HG03025 (cell line): ENCODE measurements around the gene MARCHF4.
"Not testable (repeated sequence)": the region's sequence is repeated elsewhere in the genome, so short reads cannot be mapped to it uniquely, and the experiment has no call there.

ENCODE experiments used
- ATAC-seq: cut with Tn5 transposase; IDR thresholded peaks from one replicate; pipeline ENCODE4 v1.9.1; 2021; ENCODE audit warnings: mild to moderate bottlenecking, moderate library complexity; ENCODE audit not compliant: unreplicated experiment, low FRiP score

The MARCHF4 gene

DNA sequence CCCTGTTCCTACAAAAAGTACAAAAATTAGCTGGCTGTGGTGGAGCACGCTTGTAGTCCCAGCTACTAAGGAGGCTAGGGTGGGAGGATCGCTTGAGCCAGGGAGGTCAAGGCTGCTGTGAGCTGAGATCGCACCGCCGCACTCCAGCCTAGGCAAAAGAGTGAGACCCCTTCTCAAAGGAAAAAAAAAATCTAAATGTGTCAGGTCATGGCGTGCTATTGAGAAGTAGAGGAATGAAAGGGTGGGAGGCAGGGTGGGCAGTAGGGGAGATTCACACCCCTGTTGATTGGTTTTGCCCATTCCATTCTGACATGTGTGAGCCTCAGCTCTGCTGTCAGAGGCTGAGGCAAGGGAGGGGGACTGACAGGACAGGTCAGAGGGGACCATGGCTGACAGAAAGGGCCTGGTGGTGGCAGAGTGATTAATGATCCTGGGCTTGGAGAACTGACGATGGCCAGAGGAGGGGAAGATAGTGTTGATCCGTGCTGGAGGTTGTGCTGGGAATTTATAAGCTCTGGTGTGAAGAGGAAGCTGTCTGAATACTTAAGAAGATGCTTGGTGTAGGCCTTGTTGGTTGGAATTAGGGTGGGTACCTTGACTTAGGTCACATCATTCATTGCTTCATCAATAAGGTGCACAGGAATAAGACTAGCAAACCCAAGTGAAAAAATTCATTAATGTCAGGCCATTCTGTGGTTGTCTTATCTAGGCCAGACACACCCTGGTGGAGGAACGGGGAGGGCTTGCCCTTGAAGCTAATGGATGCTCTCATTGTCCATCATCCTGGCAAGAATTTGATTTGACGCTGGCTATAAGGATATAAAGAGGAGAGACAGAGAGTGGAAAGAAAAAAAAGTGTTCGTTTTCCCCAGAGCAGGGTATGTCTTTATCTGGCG is 20.9 kb upstream of the MARCHF4 start:
- ATAC-seq: no peak

- ATAC-seq: no peak
These were observed 19.8 kb upstream of the MARCHF4 start for GRCh38 chr2:216392018-216392562.

DNA sequence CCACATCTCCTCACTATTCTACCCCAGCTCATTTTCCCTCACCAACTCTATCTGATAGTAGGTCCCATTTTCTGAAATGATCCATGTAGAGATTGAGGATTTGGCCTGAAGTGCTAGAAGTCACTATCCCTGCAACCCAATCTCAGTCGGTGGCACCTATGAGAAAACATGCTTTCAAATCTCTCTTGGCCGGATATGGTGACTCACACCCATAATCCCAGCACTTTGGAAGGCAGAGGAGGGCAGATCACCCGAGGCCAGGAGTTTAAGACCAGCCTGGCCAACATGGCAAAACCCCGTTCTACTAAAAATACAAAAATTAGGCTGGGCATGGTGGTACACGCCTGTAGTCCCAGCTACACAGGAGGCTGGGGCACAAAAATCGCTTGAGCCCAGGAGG is 19.1 kb upstream of the MARCHF4 start:
- ATAC-seq: no peak

- no peak for ATAC-seq
These were observed 17.3 kb upstream of the MARCHF4 start for GRCh38 chr2:216389570-216389969.

GRCh38 chr2:216388046-216388884 is 16.0 kb upstream of the MARCHF4 start:
- no peak for ATAC-seq

GRCh38 chr2:216387262-216387661 is 15.0 kb upstream of the MARCHF4 start:
- ATAC-seq: no peak

DNA sequence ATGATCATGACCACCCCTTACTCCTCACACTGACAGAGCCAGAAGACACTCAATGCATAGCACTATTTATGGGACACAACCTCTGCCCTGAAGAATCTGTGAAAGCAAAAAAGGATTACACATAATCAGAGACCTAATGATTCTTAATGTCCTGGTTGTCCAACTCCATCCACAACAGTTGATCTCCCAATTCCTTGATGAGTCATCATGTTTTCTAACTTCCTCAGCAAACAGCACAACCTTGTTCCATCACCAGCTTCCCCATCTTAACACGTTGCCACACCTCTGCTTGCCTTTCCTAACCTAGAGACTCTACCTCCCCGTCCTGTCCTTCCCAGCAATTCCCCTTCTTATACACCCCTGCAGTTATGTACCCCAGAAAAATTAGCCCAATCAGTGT is 13.2 kb upstream of the MARCHF4 start:
- ATAC-seq: no peak

GRCh38 chr2:216384409-216384808 is 12.1 kb upstream of the MARCHF4 start:
- not testable (repeated sequence) for ATAC-seq

GRCh38 chr2:216379977-216380376 is 7.7 kb upstream of the MARCHF4 start:
- no peak for ATAC-seq

GRCh38 chr2:216375286-216375685 is 3.0 kb upstream of the MARCHF4 start:
- ATAC-seq: no peak

GRCh38 chr2:216373896-216374295 is 1.6 kb upstream of the MARCHF4 start:
- ATAC-seq: no peak

DNA sequence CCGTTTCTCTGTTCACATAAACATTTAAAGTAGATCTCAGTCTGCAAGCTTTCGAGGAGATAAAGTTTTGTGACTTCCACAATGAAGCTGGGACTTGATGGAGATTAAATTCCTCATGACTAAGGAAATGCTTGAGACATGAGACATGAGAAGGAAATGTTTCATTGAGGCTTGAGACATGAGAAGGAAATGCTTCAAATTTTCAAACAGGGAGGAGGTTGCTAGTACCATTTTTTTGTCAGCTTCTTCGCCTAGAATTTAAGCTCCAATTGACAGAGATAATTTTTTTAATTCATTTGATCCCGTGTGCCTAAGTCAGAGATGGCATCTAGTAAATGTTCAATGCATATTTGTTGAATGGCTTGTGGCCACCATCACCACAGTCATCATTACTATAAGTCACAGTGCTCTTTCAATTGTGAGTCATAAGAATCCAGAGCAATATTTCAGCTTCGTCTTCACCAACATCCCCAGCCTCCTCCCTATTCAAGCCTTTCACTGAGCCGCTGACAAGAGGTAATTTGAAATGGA is 543 bp upstream of the MARCHF4 start:
- no peak for ATAC-seq

DNA sequence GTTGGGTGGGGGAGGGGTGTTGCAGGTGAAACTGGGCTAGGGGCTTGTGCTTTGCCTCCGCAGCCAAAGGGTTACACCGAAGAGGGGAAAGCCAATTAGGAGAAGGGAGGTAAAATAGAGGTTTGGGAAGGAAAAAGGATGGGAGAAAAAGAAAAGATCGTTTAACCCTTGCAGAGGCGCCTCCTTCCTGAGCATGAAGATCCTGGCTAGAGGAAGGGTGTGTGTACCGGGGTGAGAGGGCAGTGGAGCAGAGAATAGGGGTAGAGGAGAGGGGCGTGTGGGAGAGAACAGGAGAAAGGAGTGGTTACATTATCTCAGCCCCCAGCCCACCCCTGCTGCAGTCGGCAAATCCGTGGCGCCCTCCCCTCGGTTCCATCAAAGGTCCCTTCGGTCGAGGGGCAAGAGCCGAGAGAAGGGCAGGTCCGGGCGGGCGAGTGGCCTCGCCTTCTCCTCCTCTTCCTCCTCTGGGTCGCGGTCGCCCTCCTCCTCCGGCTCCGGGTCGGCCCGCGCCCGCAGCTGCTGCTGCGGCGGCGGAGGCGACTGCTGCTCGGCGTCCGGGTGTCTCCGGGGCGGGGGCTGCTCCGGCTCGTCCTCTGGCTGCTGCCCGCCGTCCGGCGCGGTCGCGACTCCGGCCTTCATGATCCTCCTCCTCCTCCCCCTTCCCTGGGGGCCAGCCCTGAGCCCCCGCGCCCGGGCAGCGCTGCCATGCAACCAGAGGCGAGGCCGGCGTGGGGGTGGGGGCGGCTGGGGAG is 1.1 kb downstream of the MARCHF4 start:
- no peak for ATAC-seq

DNA sequence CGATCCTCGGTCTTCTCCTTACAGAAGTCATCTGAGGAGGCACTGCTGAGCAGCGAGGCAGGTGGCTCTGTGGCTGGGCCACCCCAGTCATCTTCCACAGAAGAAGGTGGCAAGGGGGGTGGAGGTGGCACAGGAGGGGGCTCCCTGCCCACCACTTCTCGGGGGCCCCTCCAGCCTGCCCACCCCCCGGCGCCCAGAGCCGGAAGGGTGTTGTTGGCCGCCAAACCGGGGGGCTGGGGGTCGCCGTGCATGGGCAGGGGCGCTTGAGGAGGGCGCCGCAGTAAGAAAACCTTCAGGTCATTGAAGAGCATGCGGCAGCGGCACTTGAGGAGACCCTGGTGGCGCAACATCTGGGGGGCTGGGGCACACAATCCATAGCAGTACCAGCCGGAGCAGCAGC is 2.5 kb downstream of the MARCHF4 start:
- no peak for ATAC-seq

GRCh38 chr2:216366777-216367471 is 5.4 kb downstream of the MARCHF4 start:
- no peak for ATAC-seq

DNA sequence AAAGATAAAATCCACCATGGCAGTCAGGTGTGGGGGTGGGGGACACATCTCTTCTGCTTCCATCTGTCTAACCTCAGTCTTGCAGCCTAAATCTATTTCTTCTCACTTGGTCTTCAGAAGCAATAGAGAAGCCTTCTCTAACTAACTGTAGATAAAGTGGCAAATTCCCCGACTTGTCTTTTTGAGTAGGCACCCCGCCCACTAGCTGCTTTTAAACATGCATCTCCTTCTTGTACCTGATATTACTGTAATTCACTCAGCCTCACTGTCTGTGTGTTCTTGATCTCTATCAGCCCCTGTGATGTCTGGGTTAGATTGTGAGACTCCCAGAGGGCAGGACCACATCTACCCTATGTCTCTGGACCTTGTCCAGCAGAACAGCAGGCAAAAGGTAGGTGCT is 6.8 kb downstream of the MARCHF4 start:
- no peak for ATAC-seq

GRCh38 chr2:216363221-216363620 is 9.1 kb downstream of the MARCHF4 start:
- no peak for ATAC-seq

DNA sequence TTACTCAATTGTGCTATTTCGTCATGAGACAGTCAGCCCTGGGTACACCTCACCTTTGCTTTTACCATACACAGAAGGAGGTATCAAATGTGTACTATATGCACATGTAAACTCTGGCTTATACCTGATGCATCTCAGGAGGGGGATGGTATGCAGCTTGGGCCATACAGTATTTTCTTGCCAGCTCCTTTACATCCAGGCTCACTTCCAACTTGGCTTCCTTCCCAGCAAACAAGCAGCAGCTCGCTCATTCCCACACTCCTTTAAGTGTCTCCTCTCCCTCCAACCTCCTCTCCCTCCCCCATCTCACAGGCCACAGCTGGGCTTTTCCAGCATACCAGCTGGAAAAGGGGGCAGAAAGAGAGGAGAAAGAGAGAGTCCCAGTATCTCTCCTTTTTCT is 9.6 kb downstream of the MARCHF4 start:
- ATAC-seq: no peak

DNA sequence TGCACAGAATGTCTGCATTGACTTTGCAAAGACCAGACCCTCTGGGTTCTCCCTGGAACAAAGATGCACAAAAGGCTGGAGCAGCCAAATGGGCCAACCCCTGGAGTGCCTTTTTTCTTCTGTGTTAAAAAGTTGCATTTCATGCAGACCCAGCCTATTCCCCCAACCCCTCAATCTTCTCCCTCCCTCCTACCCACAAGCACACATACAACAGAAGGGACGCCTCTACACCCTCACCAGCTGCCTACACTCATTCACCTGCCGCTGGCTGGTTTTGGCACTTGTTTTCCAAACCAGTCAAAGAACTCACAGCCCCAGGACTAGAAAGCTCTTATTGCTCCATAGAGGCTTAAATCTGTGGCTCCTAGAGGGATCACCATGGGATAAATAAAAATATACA is 16.6 kb downstream of the MARCHF4 start:
- no peak for ATAC-seq

DNA sequence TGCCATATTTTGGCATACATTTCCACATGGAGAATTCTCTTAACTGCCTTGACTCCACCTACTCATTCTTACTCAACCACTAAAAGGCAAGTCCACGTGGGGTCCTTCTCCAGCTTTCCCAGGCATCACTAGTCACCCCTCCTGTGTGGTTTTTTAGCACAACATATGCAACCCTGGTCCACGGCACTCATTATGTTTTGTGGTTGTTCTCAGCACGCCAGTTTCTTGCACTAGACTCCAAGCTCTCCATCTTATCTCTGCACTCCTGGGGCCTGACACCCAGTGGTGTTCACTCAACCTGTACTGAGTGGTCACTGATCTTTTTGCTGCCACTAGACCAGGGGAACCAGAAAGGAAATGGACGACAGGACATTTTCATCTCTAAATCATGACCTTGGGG is 18.0 kb downstream of the MARCHF4 start:
- ATAC-seq: no peak
